GM12878 (cell line): ENCODE results near the gene OR2T12. TPM values are rescaled to one million over a fixed set of nuclear protein-coding genes. Genes with fewer than 3 reads are reported as not detected.
"Not testable (repeated sequence)": the region's sequence is repeated elsewhere in the genome, so short reads cannot be mapped to it uniquely, and the experiment has no call there.

ENCODE experiments used
- ATAC-seq: fragments of 200-7000 bp; cut with Tn5 transposase; 3 replicates; pipeline ENCODE4 v1.9.1; 2020; ENCODE audit warnings: mild to moderate bottlenecking, moderate library complexity
- BruUV-seq: library from RNA; stranded (reverse); fragments of 400-500 nt; replicated peaks from 2 replicates; lab custom pipeline; 2021; lab: Mats Ljungman, UMichigan
- CTCF ChIA-PET: fragments of 300-600 bp; sonication (Branson Sonifier 250); formaldehyde crosslinking; extraction: SDS; loops from one replicate; lab custom pipeline; 2021; ENCODE audit warnings: inconsistent platforms; lab: Yijun Ruan, JAX
- POLR2A ChIA-PET: fragments of 350-600 bp; formaldehyde crosslinking; extraction: SDS; loops from one replicate; lab custom pipeline; 2021; ENCODE audit warnings: inconsistent platforms; lab: Charles Lee
- RAD21 ChIA-PET: fragments of 300-600 bp; sonication (Branson Sonifier 250); formaldehyde crosslinking; loops from one replicate; lab custom pipeline; 2023; ENCODE audit warnings: antibody characterized with exemption; ENCODE audit not compliant: unreplicated experiment; lab: Charles Lee
- SMC1A ChIA-PET: fragments of 300-600 bp; sonication (Branson Sonifier 250); formaldehyde crosslinking; loops from one replicate; lab custom pipeline; 2023; ENCODE audit not compliant: unreplicated experiment, uncharacterized antibody; lab: Charles Lee
- DNase-seq: peaks from one replicate; pipeline ENCODE4 v3.0.0-alpha.2; 2011; ENCODE audit warnings: low read depth, low spot score
- FAIRE-seq: peaks from 3 replicates; lab custom pipeline; 2011; peaks lifted over from hg19 to GRCh38; lab: Jason Lieb, UNC
- H2AFZ ChIP-seq: 2 replicates; pipeline ENCODE4 v1.6.0; 2011; ENCODE audit warnings: low read depth, low read length, control low read depth; ENCODE audit not compliant: control insufficient read depth
- H3K27ac ChIP-seq: 2 replicates; pipeline ENCODE4 v1.5.1; 2011; ENCODE audit warnings: control low read depth; ENCODE audit not compliant: control insufficient read depth, insufficient read depth
- H3K27me3 ChIP-seq, 2 experiments: replicated peaks in 1 of 2; 2 replicates each; pipeline versions ENCODE4 v1.6.0 to v1.6.1; 2011; ENCODE audit warnings: low read length in 1 of 2; ENCODE audit not compliant: control insufficient read depth in 2 of 2, insufficient read depth in 2 of 2
- H3K36me3 ChIP-seq, 2 experiments: 2 replicates each; pipeline ENCODE4 v1.5.1; 2011; ENCODE audit warnings: low read length in 1 of 2; ENCODE audit not compliant: control insufficient read depth in 2 of 2, insufficient read depth in 2 of 2
- H3K4me1 ChIP-seq: 2 replicates; pipeline ENCODE4 v1.6.1; 2011; ENCODE audit warnings: mild to moderate bottlenecking, low read length, moderate library complexity, mixed read lengths; ENCODE audit not compliant: control insufficient read depth, insufficient read depth
- H3K4me2 ChIP-seq: 2 replicates; pipeline ENCODE4 v1.6.0; 2011; ENCODE audit warnings: control low read depth; ENCODE audit not compliant: control insufficient read depth, insufficient read depth
- H3K4me3 ChIP-seq: fragments of 200-600 bp; sonication (generic); 2 replicates; pipeline ENCODE4 v1.5.1; 2016
- H3K79me2 ChIP-seq: 2 replicates; pipeline ENCODE4 v1.6.0; 2011; ENCODE audit warnings: low read length; ENCODE audit not compliant: control insufficient read depth, insufficient read depth
- H3K9ac ChIP-seq: 2 replicates; pipeline ENCODE4 v1.8.0; 2011; ENCODE audit warnings: low read length, control low read depth, mixed read lengths; ENCODE audit not compliant: control insufficient read depth, insufficient read depth
- H3K9me3 ChIP-seq: replicated peaks from 3 replicates; pipeline ENCODE4 v1.5.1; 2011; ENCODE audit warnings: mild to moderate bottlenecking, low read length; ENCODE audit not compliant: control insufficient read depth, insufficient read depth
- H4K20me1 ChIP-seq: 2 replicates; pipeline ENCODE4 v1.6.0; 2011; ENCODE audit not compliant: control insufficient read depth, insufficient read depth
- CEBPZ ChIP-seq: fragments of 150-350 bp; IDR thresholded peaks from 2 replicates; pipeline ENCODE4 v1.6.1; 2016; ENCODE audit warnings: low read depth, low read length
- CTCF ChIP-seq, 3 experiments: IDR thresholded peaks in 2 of 3; conservative IDR thresholded peaks in 1 of 3; 2 replicates each; pipeline ENCODE4 v1.5.1; 2011; ENCODE audit warnings: low read depth in 3 of 3, low read length in 3 of 3, mild to moderate bottlenecking in 3 of 3, control low read depth in 2 of 3, moderate library complexity in 2 of 3, inconsistent platforms in 1 of 3, mixed read lengths in 1 of 3; ENCODE audit not compliant: control insufficient read depth in 2 of 3, insufficient read depth in 1 of 3; ENCODE audit errors: extremely low read depth in 1 of 3
- E2F4 ChIP-seq: IDR thresholded peaks from 2 replicates; pipeline ENCODE4 v1.6.1; 2012; ENCODE audit warnings: low read depth, low read length, improper control_type of control experiment
- ETV6 ChIP-seq, 2 experiments: fragments of 450-650 bp in 1 of 2; IDR thresholded peaks in 1 of 2; conservative IDR thresholded peaks in 1 of 2; 2 replicates each; pipeline ENCODE4 v1.6.1; 2014; ENCODE audit warnings: antibody characterized with exemption in 1 of 2, borderline replicate concordance in 1 of 2, low read depth in 1 of 2, mild to moderate bottlenecking in 1 of 2, moderate library complexity in 1 of 2
- KAT2A ChIP-seq: conservative IDR thresholded peaks from 2 replicates; pipeline ENCODE4 v1.6.1; 2011; ENCODE audit warnings: low read depth, low read length; ENCODE audit not compliant: control insufficient read depth
- MTA3 ChIP-seq: IDR thresholded peaks from 2 replicates; pipeline ENCODE4 v1.6.1; 2012; ENCODE audit warnings: low read length, inconsistent platforms, borderline replicate concordance
- MYB ChIP-seq: fragments of 150-350 bp; IDR thresholded peaks from 2 replicates; pipeline ENCODE4 v1.6.1; 2014; ENCODE audit warnings: mild to moderate bottlenecking, low read depth, low read length, borderline replicate concordance
- NR2F1 ChIP-seq: fragments of 450-650 bp; conservative IDR thresholded peaks from 2 replicates; pipeline ENCODE4 v1.6.1; 2017; ENCODE audit warnings: mild to moderate bottlenecking
- SRF ChIP-seq, 2 experiments: IDR thresholded peaks; 2 replicates each; pipeline ENCODE4 v1.6.1; 2011; ENCODE audit warnings: low read depth in 2 of 2, low read length in 2 of 2, mild to moderate bottlenecking in 1 of 2, moderate library complexity in 1 of 2
- SUZ12 ChIP-seq: fragments of 200-600 bp; sonication (generic); IDR thresholded peaks from one replicate; pipeline ENCODE4 v1.6.1; 2018; ENCODE audit warnings: antibody characterized with exemption, mild to moderate bottlenecking; ENCODE audit not compliant: unreplicated experiment
- ZNF217 ChIP-seq: fragments of 450-650 bp; IDR thresholded peaks from 2 replicates; pipeline ENCODE4 v1.6.1; 2017; ENCODE audit warnings: antibody characterized with exemption, mild to moderate bottlenecking
- WGBS: methylation state at CpG from one replicate; pipeline ENCODE4 v1.1.6; 2016; ENCODE audit warnings: low lambda C conversion rate; ENCODE audit not compliant: insufficient replicate concordance, insufficient coverage; ENCODE audit errors: missing lambda C conversion rate; 5-methylcytosine and 5-hydroxymethylcytosine counted together
- in situ Hi-C: fragments of 300-500 bp; cut with MboI; formaldehyde crosslinking; loops from 9 replicates; pipeline ENCODE4 v1.14.3; 2018; ENCODE audit warnings: mixed read lengths
- intact Hi-C: fragments of 100-400 bp; cut with micrococcal nuclease; formaldehyde crosslinking; loops from one replicate; pipeline ENCODE4 v1.14.2; 2022; ENCODE audit not compliant: unreplicated experiment
- polyA plus RNA-seq, 11 experiments: library from polyadenylated mRNA; depleted of rRNA in 4 of 11; unstranded in 6 of 11; stranded (reverse) in 5 of 11; fragments of >200 nt; fragmentation: Nextera tagmentation in 4 of 11; fragmentation: Illumina TruSeq in 1 of 11; extraction: Ambion mirVana in 4 of 11; extraction: Trizol in 1 of 11; gene quantifications; 1 replicate in 1 of 11; 2 replicates in 10 of 11; pipeline versions ENCODE4 v1.2.1 to v1.2.3, GENCODE V29; 2011 to 2016; ENCODE audit warnings: inconsistent platforms in 2 of 11, missing spikeins in 2 of 11, low read depth in 1 of 11
- total RNA-seq, 4 experiments: library from RNA; depleted of rRNA in 3 of 4; stranded (reverse); fragments of >200 nt in 3 of 4; fragmentation: Illumina TruSeq in 1 of 4; extraction: Trizol in 1 of 4; gene quantifications; 2 replicates each; pipeline versions ENCODE4 v1.2.1 to v1.2.3, GENCODE V29; 2013 to 2021

Gene OR2T12
- total and polyA plus RNA-seq, 10 of the 15 experiments (the other 5 are each of a cell fraction or from before 2014, with no cell fraction given) = not detected

- H3K4me2 ChIP-seq, ATAC-seq, POLR2A ChIA-PET, H3K79me2 ChIP-seq, H3K9ac ChIP-seq, H3K4me3 ChIP-seq, H3K4me1 ChIP-seq, H2AFZ ChIP-seq, H3K27ac ChIP-seq, SMC1A ChIA-PET, H3K9me3 ChIP-seq, RAD21 ChIA-PET, BruUV-seq, DNase-seq, FAIRE-seq, intact Hi-C loops, in situ Hi-C loops, CTCF ChIA-PET, H3K27me3 ChIP-seq, H3K36me3 ChIP-seq, H4K20me1 ChIP-seq: not testable (repeated sequence)
- WGBS = 48% methylated on average over 6 of the region's 9 CpGs
Measured at GRCh38 chr1:248305672-248306071, 2.4 kb upstream of the OR2T12 start.

GRCh38 chr1:248288391-248288790, 14.8 kb downstream of the OR2T12 start:
- intact Hi-C loops = no loop called here
- H3K4me3 ChIP-seq = no peak overlapping the region
- no peak for ATAC-seq
- H3K36me3 ChIP-seq = no peaks in the 10 kb centered on the region
- no peak for FAIRE-seq
- no peak overlapping the region for H3K4me2 ChIP-seq
- BruUV-seq = no TSS peak
- no peak overlapping the region for H3K9ac ChIP-seq
- no peaks in the 10 kb centered on the region for H3K9me3 ChIP-seq
- H3K27me3 ChIP-seq = no peaks in the 10 kb centered on the region
- DNase-seq = no peak
- POLR2A ChIA-PET = no interaction called here
- no peak overlapping the region for H2AFZ ChIP-seq
- CTCF ChIA-PET = no interaction called here
- no peaks in the 10 kb centered on the region for H3K4me1 ChIP-seq
- H4K20me1 ChIP-seq = no peaks in the 10 kb centered on the region
- H3K27ac ChIP-seq = no peak overlapping the region
- RAD21 ChIA-PET = no interaction called here
- SMC1A ChIA-PET = no interaction called here
- in situ Hi-C loops = no loop called here
- 2% methylated on average over 6 of the region's 6 CpGs for WGBS
- no peaks in the 10 kb centered on the region for H3K79me2 ChIP-seq
- TF ChIP-seq SRF (IDR thresholded peaks at IDR 0.05; ENCODE audit: low read depth in 2 of 2, low read length in 2 of 2) = no peak
- TF ChIP-seq MYB = no peak
- no peak for TF ChIP-seq ZNF217
- TF ChIP-seq E2F4 = no peak
- no peak for TF ChIP-seq SUZ12
- no peak for TF ChIP-seq CEBPZ
- no peak for TF ChIP-seq KAT2A
- TF ChIP-seq NR2F1 = no peak
- TF ChIP-seq ETV6 (conservative IDR thresholded peaks at IDR 0.05 in 1 of 2, IDR thresholded peaks at IDR 0.05 in 1 of 2; ENCODE audit: borderline replicate concordance in 1 of 2, low read depth in 1 of 2) = no peak
- TF ChIP-seq MTA3 = no peak
- TF ChIP-seq CTCF (IDR thresholded peaks at IDR 0.05 in 2 of 3, conservative IDR thresholded peaks at IDR 0.05 in 1 of 3; ENCODE audit: control insufficient read depth in 2 of 3, extremely low read depth in 1 of 3, insufficient read depth in 1 of 3, low read depth in 3 of 3, low read length in 3 of 3) = no peak
